H1 (cell line): ENCODE measurements around the gene NDUFS7. TPM values are rescaled to one million over a fixed set of nuclear protein-coding genes. Genes with fewer than 3 reads are reported as not detected.

ENCODE experiments used
- CTCF ChIA-PET: fragments of 300-600 bp; sonication (Branson Sonifier 250); formaldehyde crosslinking; loops from one replicate; lab custom pipeline; 2021; ENCODE audit not compliant: partially characterized antibody; lab: Charles Lee
- POLR2A ChIA-PET: fragments of 300-600 bp; sonication (Branson Sonifier 250); formaldehyde crosslinking; loops from one replicate; lab custom pipeline; 2021; ENCODE audit warnings: inconsistent platforms; ENCODE audit not compliant: partially characterized antibody; lab: Charles Lee
- DNase-seq, 2 experiments: peaks; one replicate each; pipeline versions ENCODE4 v3.0.0 to v3.0.0-alpha.2; 2010 to 2022; ENCODE audit warnings: low spot score in 2 of 2, low read depth in 1 of 2, mixed read lengths in 1 of 2
- FAIRE-seq: peaks from 2 replicates; lab custom pipeline; 2011; peaks lifted over from hg19 to GRCh38; lab: Jason Lieb, UNC
- H2AFZ ChIP-seq: 2 replicates; pipeline ENCODE4 v1.8.1; 2012; ENCODE audit warnings: low read length, inconsistent platforms
- H2AK5ac ChIP-seq: 2 replicates; pipeline ENCODE4 v1.6.1; 2013; ENCODE audit warnings: low read depth, low read length
- H2BK120ac ChIP-seq: replicated peaks from 2 replicates; pipeline ENCODE3; 2013; ENCODE audit warnings: low read depth, low read length, inconsistent platforms
- H2BK12ac ChIP-seq: 2 replicates; pipeline ENCODE4 v1.6.1; 2013; ENCODE audit warnings: low read depth, low read length
- H2BK15ac ChIP-seq: 2 replicates; pipeline ENCODE4 v1.6.1; 2013; ENCODE audit warnings: low read length
- H2BK20ac ChIP-seq: 2 replicates; pipeline ENCODE4 v1.6.1; 2013; ENCODE audit warnings: low read length
- H2BK5ac ChIP-seq: 2 replicates; pipeline ENCODE4 v1.6.1; 2013; ENCODE audit warnings: low read depth, low read length
- H3K14ac ChIP-seq: 2 replicates; pipeline ENCODE4 v1.6.1; 2013; ENCODE audit warnings: inconsistent platforms; ENCODE audit not compliant: insufficient read length
- H3K18ac ChIP-seq: 2 replicates; pipeline ENCODE4 v1.6.1; 2013; ENCODE audit warnings: low read length; ENCODE audit errors: extremely low read depth
- H3K23ac ChIP-seq: 2 replicates; pipeline ENCODE4 v1.6.1; 2013; ENCODE audit warnings: inconsistent platforms; ENCODE audit not compliant: insufficient read length
- H3K23me2 ChIP-seq: 2 replicates; pipeline ENCODE4 v1.6.1; 2013; ENCODE audit warnings: low read depth, low read length
- H3K27ac ChIP-seq: 2 replicates; pipeline ENCODE4 v1.6.1; 2011; ENCODE audit warnings: low read depth, low read length, inconsistent platforms
- H3K27me3 ChIP-seq, 4 experiments: replicated peaks in 1 of 4; 1 replicate in 1 of 4; 2 replicates in 3 of 4; pipeline versions ENCODE4 v1.6.1 to v1.8.1; 2011 to 2013; ENCODE audit warnings: low read length in 3 of 4, mild to moderate bottlenecking in 3 of 4, inconsistent platforms in 2 of 4, mixed read lengths in 2 of 4, moderate library complexity in 1 of 4; ENCODE audit not compliant: control insufficient read depth in 3 of 4, insufficient read depth in 3 of 4; ENCODE audit errors: extremely low read depth in 1 of 4
- H3K36me3 ChIP-seq, 4 experiments: 2 replicates each; pipeline versions ENCODE4 v1.6.1 to v1.8.1; 2011 to 2013; ENCODE audit warnings: mild to moderate bottlenecking in 4 of 4, low read length in 3 of 4, moderate library complexity in 2 of 4, control low read depth in 1 of 4, inconsistent platforms in 1 of 4; ENCODE audit not compliant: insufficient read depth in 4 of 4, control insufficient read depth in 2 of 4
- H3K4ac ChIP-seq: replicated peaks from 2 replicates; pipeline ENCODE3; 2013; ENCODE audit warnings: low read length, low read depth, mixed read lengths, inconsistent platforms; ENCODE audit not compliant: insufficient read length
- H3K4me1 ChIP-seq, 4 experiments: replicated peaks in 1 of 4; 1 replicate in 1 of 4; 2 replicates in 3 of 4; pipeline versions ENCODE4 v1.6.1 to v1.8.1; 2011 to 2013; ENCODE audit warnings: low read length in 3 of 4, inconsistent platforms in 2 of 4, mixed read lengths in 1 of 4; ENCODE audit not compliant: insufficient read depth in 4 of 4, control insufficient read depth in 3 of 4
- H3K4me2 ChIP-seq, 2 experiments: 2 replicates each; pipeline versions ENCODE4 v1.6.1 to v1.8.1; 2011 to 2013; ENCODE audit warnings: low read depth in 2 of 2, low read length in 2 of 2, control low read depth in 1 of 2, inconsistent platforms in 1 of 2, mild to moderate bottlenecking in 1 of 2; ENCODE audit not compliant: insufficient read depth in 1 of 2
- H3K4me3 ChIP-seq, 4 experiments: fragments of 200-600, 300-600 bp in 1 of 4; sonication (generic), shearing (Covaris generic), sonication (Bioruptor Twin) in 1 of 4; 2 replicates each; pipeline versions ENCODE4 v1.5.1 to v1.8.1; 2011 to 2016; ENCODE audit warnings: low read length in 4 of 4, low read depth in 3 of 4, control low read depth in 2 of 4, inconsistent platforms in 2 of 4, mild to moderate bottlenecking in 2 of 4, mixed read lengths in 1 of 4, moderate library complexity in 1 of 4; ENCODE audit not compliant: insufficient read depth in 2 of 4; ENCODE audit errors: extremely low read depth in 1 of 4
- H3K56ac ChIP-seq: replicated peaks from 2 replicates; pipeline ENCODE3; 2013; ENCODE audit warnings: low read depth, mild to moderate bottlenecking, mixed read lengths, low read length, inconsistent platforms; ENCODE audit not compliant: insufficient read length
- H3K79me1 ChIP-seq: 2 replicates; pipeline ENCODE4 v1.6.1; 2013; ENCODE audit warnings: low read depth, low read length, control low read depth
- H3K79me2 ChIP-seq, 2 experiments: 2 replicates each; pipeline versions ENCODE4 v1.6.1 to v1.8.1; 2012 to 2013; ENCODE audit warnings: low read length in 2 of 2, mild to moderate bottlenecking in 2 of 2, inconsistent platforms in 1 of 2; ENCODE audit not compliant: insufficient read depth in 2 of 2, control insufficient read depth in 1 of 2
- H3K9ac ChIP-seq, 4 experiments: replicated peaks in 1 of 4; 1 replicate in 1 of 4; 2 replicates in 3 of 4; pipeline versions ENCODE4 v1.6.1 to v1.8.1; 2011 to 2013; ENCODE audit warnings: low read depth in 3 of 4, low read length in 3 of 4, control low read depth in 2 of 4, mild to moderate bottlenecking in 2 of 4, moderate library complexity in 2 of 4, inconsistent platforms in 1 of 4; ENCODE audit errors: extremely low read depth in 1 of 4
- H3K9me3 ChIP-seq, 2 experiments: 2 replicates each; pipeline versions ENCODE4 v1.6.1 to v1.8.1; 2012 to 2013; ENCODE audit warnings: mild to moderate bottlenecking in 2 of 2, moderate library complexity in 2 of 2, control low read depth in 1 of 2, inconsistent platforms in 1 of 2, low read depth in 1 of 2, low read length in 1 of 2, mixed read lengths in 1 of 2; ENCODE audit not compliant: insufficient read depth in 2 of 2
- H4K20me1 ChIP-seq, 2 experiments: replicated peaks in 1 of 2; 2 replicates each; pipeline versions ENCODE3 to v1.8.1; 2011 to 2013; ENCODE audit warnings: inconsistent platforms in 2 of 2, low read length in 2 of 2, mild to moderate bottlenecking in 1 of 2; ENCODE audit not compliant: insufficient read depth in 2 of 2, control insufficient read depth in 1 of 2
- H4K5ac ChIP-seq: 2 replicates; pipeline ENCODE4 v1.6.1; 2013; ENCODE audit warnings: low read length, low read depth, mixed read lengths, inconsistent platforms; ENCODE audit not compliant: insufficient read length
- H4K8ac ChIP-seq: 2 replicates; pipeline ENCODE4 v1.8.0; 2013; ENCODE audit warnings: mild to moderate bottlenecking, moderate library complexity, low read length, inconsistent platforms; ENCODE audit not compliant: insufficient read depth; ENCODE audit errors: extremely low read depth
- H4K91ac ChIP-seq: replicated peaks from 2 replicates; pipeline ENCODE3; 2013; ENCODE audit warnings: low read length, mixed read lengths, inconsistent platforms; ENCODE audit not compliant: insufficient read length
- ASH2L ChIP-seq: fragments of 200-600, 300-600 bp; sonication (generic); IDR thresholded peaks from one replicate; pipeline ENCODE4 v1.7.1; 2017; ENCODE audit warnings: low read length
- CHD1 ChIP-seq: IDR thresholded peaks from 2 replicates; pipeline ENCODE4 v1.6.1; 2012; ENCODE audit warnings: low read depth, low read length, improper control_type of control experiment
- E2F6 ChIP-seq: IDR thresholded peaks from 2 replicates; pipeline ENCODE4 v1.6.1; 2012; ENCODE audit warnings: inconsistent platforms
- GABPA ChIP-seq: IDR thresholded peaks from 2 replicates; pipeline ENCODE4 v1.6.1; 2011; ENCODE audit warnings: mild to moderate bottlenecking, low read length, moderate library complexity, borderline replicate concordance; ENCODE audit not compliant: insufficient read depth
- KDM5A ChIP-seq: fragments of 200-600 bp; IDR thresholded peaks from 2 replicates; pipeline ENCODE4 v1.7.1; 2012; ENCODE audit warnings: mild to moderate bottlenecking, low read length, inconsistent platforms, mixed read lengths
- MAFK ChIP-seq: IDR thresholded peaks from 2 replicates; pipeline ENCODE4 v1.6.1; 2012; ENCODE audit warnings: low read depth, mild to moderate bottlenecking, improper control_type of control experiment, low read length
- MAX ChIP-seq: IDR thresholded peaks from 2 replicates; pipeline ENCODE4 v1.6.1; 2012; ENCODE audit warnings: inconsistent platforms
- NANOG ChIP-seq: IDR thresholded peaks from 2 replicates; pipeline ENCODE4 v1.6.1; 2011; ENCODE audit warnings: low read length, low read depth, mild to moderate bottlenecking, inconsistent platforms; ENCODE audit not compliant: insufficient read depth, poor library complexity, severe bottlenecking
- POLR2AphosphoS5 ChIP-seq: IDR thresholded peaks from 2 replicates; pipeline ENCODE4 v1.6.1; 2011; ENCODE audit warnings: low read depth, low read length
- SIX5 ChIP-seq: IDR thresholded peaks from 2 replicates; pipeline ENCODE4 v1.6.1; 2011; ENCODE audit warnings: mild to moderate bottlenecking, low read depth, low read length
- SUZ12 ChIP-seq: fragments of 200-600 bp; sonication (generic); IDR thresholded peaks from 2 replicates; pipeline ENCODE4 v1.6.1; 2012; ENCODE audit warnings: mild to moderate bottlenecking, inconsistent platforms, low read length, moderate library complexity, mixed read lengths
- TCF12 ChIP-seq: IDR thresholded peaks from 2 replicates; pipeline ENCODE4 v1.6.1; 2011; ENCODE audit warnings: low read depth, mild to moderate bottlenecking, low read length
- TEAD4 ChIP-seq: IDR thresholded peaks from 2 replicates; pipeline ENCODE4 v1.6.1; 2012; ENCODE audit warnings: low read depth, low read length, inconsistent platforms, mixed read lengths
- YY1 ChIP-seq: IDR thresholded peaks from 2 replicates; pipeline ENCODE4 v1.6.1; 2011; ENCODE audit warnings: low read depth, mild to moderate bottlenecking, low read length
- WGBS, 2 experiments: shearing (Covaris generic) in 1 of 2; methylation state at CpG; one replicate each; pipeline versions ENCODE4 v1.1.6 to v1.1.7; 2013 to 2015; ENCODE audit warnings: low lambda C conversion rate in 2 of 2, mixed read lengths in 2 of 2, inconsistent platforms in 1 of 2, low coverage in 1 of 2, missing lambda C conversion rate in 1 of 2; ENCODE audit not compliant: insufficient replicate concordance in 2 of 2, insufficient coverage in 1 of 2, insufficient read length in 1 of 2; ENCODE audit errors: extremely low coverage in 1 of 2, missing lambda C conversion rate in 1 of 2; 5-methylcytosine and 5-hydroxymethylcytosine counted together
- polyA plus RNA-seq, 7 experiments: library from polyadenylated mRNA; depleted of rRNA in 3 of 7; stranded (reverse) in 5 of 7; unstranded in 2 of 7; fragments of >200 nt in 5 of 7; fragments of 200-250 nt in 2 of 7; gene quantifications; 1 replicate in 5 of 7; 2 replicates in 1 of 7; 4 replicates in 1 of 7; pipeline versions ENCODE4 v1.2.1 to v1.2.3, GENCODE V29; 2011 to 2013; ENCODE audit warnings: missing spikeins in 2 of 7, mixed read lengths in 2 of 7
- total RNA-seq: library from RNA; stranded (reverse); fragmentation: NEBNext Ultra II Directional; extraction: Animal tissue kit (Norgen Biotek cat#: 25700); gene quantifications from 2 replicates; pipeline ENCODE4 v1.2.1, GENCODE V29; 2021

NDUFS7 gene
- total and polyA plus RNA-seq, 2 of the 8 experiments (the other 6 are each of a cell fraction or from before 2014, with no cell fraction given): 78.1 to 309 TPM

DNA sequence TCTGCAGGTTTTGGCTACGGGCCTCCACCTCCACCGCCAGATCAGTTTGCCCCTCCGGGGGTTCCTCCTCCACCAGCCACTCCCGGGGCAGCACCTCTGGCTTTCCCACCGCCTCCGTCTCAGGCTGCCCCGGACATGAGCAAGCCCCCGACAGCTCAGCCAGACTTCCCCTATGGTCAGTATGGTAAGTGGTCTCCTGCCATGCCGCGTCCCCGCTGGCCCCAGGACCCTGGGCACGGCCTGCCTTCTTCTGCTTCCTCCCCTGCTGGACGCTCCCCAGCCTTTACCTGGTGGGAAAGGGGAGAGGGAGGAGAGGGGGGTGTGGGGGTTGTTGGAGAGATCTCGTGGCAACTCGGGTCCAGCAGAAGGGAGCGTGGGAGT lies 48.8 kb downstream of the NDUFS7 start:
- Histone ChIP-seq H3K4ac (no peak overlapping the region), H3K9ac (no peak overlapping the region), H2AFZ (no peak overlapping the region), H2BK20ac (no peak overlapping the region), H3K14ac (no peak overlapping the region), H3K4me3 (no peak overlapping the region), H4K91ac (no peak overlapping the region), H4K5ac (no peak overlapping the region), H3K36me3 (peaks cover 28 to 56% (median 49%) of the 10 kb centered on the region in 4 experiments), H3K27me3 (no peaks in the 10 kb centered on the region), H3K79me1 (0 out of 2 replicates have a peak, but pooled peaks cover 2% of the 10 kb centered on the region), H4K8ac (peak overlapping the region; percentile 57; the same call in 1 of the 2 replicates), H3K23me2 (no peaks in the 10 kb centered on the region), H4K20me1 (peaks cover 15 to 23% of the 10 kb centered on the region in 2 experiments), H3K23ac (no peak overlapping the region), H3K27ac (no peak overlapping the region), H3K4me1 (no peaks in the 10 kb centered on the region), H2BK5ac (no peak overlapping the region), H3K56ac (no peak overlapping the region), H2BK12ac (no peak overlapping the region), H2BK120ac (no peak overlapping the region), H3K9me3 (no peaks in the 10 kb centered on the region), H3K4me2 (no peak overlapping the region), H3K18ac (no peak overlapping the region), H3K79me2 (no peaks in the 10 kb centered on the region; a peak in 1 of 4 replicates), H2BK15ac (no peak overlapping the region), H2AK5ac (no peak overlapping the region)
- ChIA-PET POLR2A (interaction anchor here (0.9 to 2.7 kb wide), 5 partner anchors 10 to 61 kb away, joined by 3 to 12 read pairs (median 5); no protein-coding TSS in a partner anchor), CTCF (interaction anchor here (2.9 kb wide), 1 partner anchor 13 kb away, joined by 6 read pairs; no protein-coding TSS in a partner anchor)
- no peak for DNase-seq
- FAIRE-seq: no peak
- 94% methylated on average over 14 of the region's 16 CpGs; no CpG with 5 or more reads in 1 of the 2 experiments for WGBS, 2 experiments
- TF ChIP-seq KDM5A: no peak
- no peak for TF ChIP-seq SUZ12
- no peak for TF ChIP-seq TCF12
- TF ChIP-seq GABPA: no peak
- no peak for TF ChIP-seq MAX
- TF ChIP-seq SIX5: no peak
- TF ChIP-seq MAFK: no peak
- TF ChIP-seq ASH2L: no peak
- no peak for TF ChIP-seq YY1
- TF ChIP-seq NANOG: no peak
- TF ChIP-seq TEAD4: no peak
- TF ChIP-seq CHD1: no peak
- no peak for TF ChIP-seq E2F6
- TF ChIP-seq POLR2AphosphoS5: no peak
